Measurements from ENCODE around the gene KCNAB2. TPM values are rescaled to one million over a fixed set of nuclear protein-coding genes. Genes with fewer than 3 reads are reported as not detected.

The KCNAB2 gene
- total and polyA plus RNA-seq, 2 experiments from 2014 or later: 3.1 to 3.5 TPM

DNA sequence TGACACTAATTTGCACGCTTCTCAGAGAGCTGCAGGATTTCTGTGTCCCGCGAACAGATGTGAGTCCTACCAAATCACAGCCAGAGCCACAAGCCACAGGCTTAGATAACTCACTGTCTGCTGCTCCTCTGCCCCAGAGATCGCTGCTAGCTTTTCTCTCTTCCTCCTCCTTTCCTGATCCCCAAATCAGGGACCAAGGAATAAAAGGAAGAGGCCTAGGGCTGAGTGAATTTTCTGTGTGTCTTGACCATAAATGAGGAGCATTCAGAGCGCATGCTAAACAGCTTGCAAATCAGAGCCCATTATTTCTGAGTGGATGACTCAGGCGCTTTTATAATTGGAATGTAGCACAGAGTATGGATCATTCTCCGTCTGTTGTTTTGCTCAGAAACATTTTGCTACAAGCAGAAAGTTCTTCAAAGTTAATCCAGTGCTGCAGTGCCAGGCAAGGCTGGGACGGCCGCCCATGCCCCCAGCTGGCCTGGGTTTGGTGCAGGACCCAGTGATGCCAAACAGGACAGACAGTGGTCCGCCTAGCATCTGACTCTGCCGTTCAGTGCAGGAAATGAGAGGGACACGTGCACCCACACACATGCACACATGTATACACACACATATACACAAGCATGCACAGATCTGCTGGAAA lies 38.2 kb downstream of the KCNAB2 start:
- Histone ChIP-seq H3K27me3 (no peaks in the 10 kb centered on the region), H3K9me3 (ENCODE audit: low read depth) (no peaks in the 10 kb centered on the region), H2AFZ (no peak overlapping the region), H3K36me3 (replicated peaks; ENCODE audit: insufficient read depth, low read depth) (no peaks in the 10 kb centered on the region), H4K20me1 (ENCODE audit: insufficient read depth, poor library complexity, severe bottlenecking) (no peaks in the 10 kb centered on the region), H3K27ac (no peak overlapping the region), H3K9me2 (replicated peaks; ENCODE audit: insufficient read depth) (no peaks in the 10 kb centered on the region), H3K4me2 (no peak overlapping the region), H3K79me2 (no peaks in the 10 kb centered on the region), H3K4me1 (ENCODE audit: insufficient read depth) (no peaks in the 10 kb centered on the region), H3K4me3 (no peak overlapping the region)
- DNase-seq (ENCODE audit: low spot score): no peak
- TF ChIP-seq CTCF (IDR thresholded peaks at IDR 0.05; ENCODE audit: poor library complexity): no peak
- no peak for TF ChIP-seq EZH2 (IDR thresholded peaks at IDR 0.05; ENCODE audit: borderline replicate concordance)
- no peak for TF ChIP-seq EZH2phosphoT487 (IDR thresholded peaks at IDR 0.05; ENCODE audit: low read depth, severe bottlenecking, unreplicated experiment)
- 79% methylated on average over 12 of the region's 12 CpGs for WGBS (ENCODE audit: low lambda C conversion rate, missing lambda C conversion rate)

GRCh38 chr1:6084781-6085495 lies 39.2 kb downstream of the KCNAB2 start:
- Histone ChIP-seq H3K27me3 (no peaks in the 10 kb centered on the region), H3K27ac (no peak overlapping the region), H2AFZ (no peak overlapping the region), H3K9me3 (ENCODE audit: low read depth) (no peaks in the 10 kb centered on the region), H3K4me3 (no peak overlapping the region), H3K9me2 (replicated peaks; ENCODE audit: insufficient read depth) (no peaks in the 10 kb centered on the region), H4K20me1 (ENCODE audit: insufficient read depth, poor library complexity, severe bottlenecking) (no peaks in the 10 kb centered on the region), H3K4me2 (no peak overlapping the region), H3K79me2 (no peaks in the 10 kb centered on the region), H3K36me3 (replicated peaks; ENCODE audit: insufficient read depth, low read depth) (no peaks in the 10 kb centered on the region), H3K4me1 (ENCODE audit: insufficient read depth) (no peaks in the 10 kb centered on the region)
- no peak for DNase-seq (ENCODE audit: low spot score)
- TF ChIP-seq EZH2 (IDR thresholded peaks at IDR 0.05; ENCODE audit: borderline replicate concordance) (no peak), CTCF (IDR thresholded peaks at IDR 0.05; ENCODE audit: poor library complexity) (no peak), EZH2phosphoT487 (IDR thresholded peaks at IDR 0.05; ENCODE audit: low read depth, severe bottlenecking, unreplicated experiment) (no peak)
- WGBS (ENCODE audit: low lambda C conversion rate, missing lambda C conversion rate): 86% methylated on average over 18 of the region's 18 CpGs

GRCh38 chr1:6085666-6086065 lies 40.0 kb downstream of the KCNAB2 start:
- Histone ChIP-seq H3K79me2 (no peaks in the 10 kb centered on the region), H3K9me3 (ENCODE audit: low read depth) (no peaks in the 10 kb centered on the region), H4K20me1 (ENCODE audit: insufficient read depth, poor library complexity, severe bottlenecking) (no peaks in the 10 kb centered on the region), H3K4me1 (ENCODE audit: insufficient read depth) (no peaks in the 10 kb centered on the region), H3K27ac (no peak overlapping the region), H2AFZ (no peak overlapping the region), H3K36me3 (replicated peaks; ENCODE audit: insufficient read depth, low read depth) (no peaks in the 10 kb centered on the region), H3K4me3 (no peak overlapping the region), H3K27me3 (no peaks in the 10 kb centered on the region), H3K4me2 (no peak overlapping the region), H3K9me2 (replicated peaks; ENCODE audit: insufficient read depth) (no peaks in the 10 kb centered on the region)
- DNase-seq (ENCODE audit: low spot score): no peak
- 97% methylated on average over 13 of the region's 13 CpGs for WGBS (ENCODE audit: low lambda C conversion rate, missing lambda C conversion rate)
- no peak for TF ChIP-seq EZH2phosphoT487 (IDR thresholded peaks at IDR 0.05; ENCODE audit: low read depth, severe bottlenecking, unreplicated experiment)
- no peak for TF ChIP-seq EZH2 (IDR thresholded peaks at IDR 0.05; ENCODE audit: borderline replicate concordance)
- TF ChIP-seq CTCF (IDR thresholded peaks at IDR 0.05; ENCODE audit: poor library complexity): no peak

All from hepatocyte (in vitro differentiated cells).